ENCODE measurements around the gene MIEF1. TPM values are rescaled to one million over a fixed set of nuclear protein-coding genes. Genes with fewer than 3 reads are reported as not detected.

The MIEF1 gene
- total RNA-seq, 4 donors from 2014 or later = 16.5 to 51.0 (median 41.3) TPM

GRCh38 chr22:39457198-39457555 is 44.9 kb upstream of the MIEF1 start:
- Histone ChIP-seq H3K9me3 (no peaks in the 10 kb centered on the region), H3K27ac (peak overlapping the region; percentile 35 to 83 (median 50)), H3K36me3 (no peaks in the 10 kb centered on the region), H3K27me3 (peaks cover 0 to 22% of the 10 kb centered on the region in 2 donors), H3K4me3 (peak overlapping the region; percentile 43 to 75 (median 53)), H3K4me1 (peaks cover 0 to 20% (median under 1%) of the 10 kb centered on the region in 4 donors)
- TF ChIP-seq POLR2A (IDR thresholded peaks at IDR 0.05) (no peak), CTCF (IDR thresholded peaks at IDR 0.05) (no peak)
- no peak for DNase-seq

- Histone ChIP-seq H3K4me3 (peak overlapping the region; percentile 43 to 75 (median 53)), H3K27ac (peak overlapping the region; percentile 35 to 83 (median 50)), H3K9me3 (no peaks in the 10 kb centered on the region), H3K27me3 (peaks cover 0 to 22% of the 10 kb centered on the region in 2 donors), H3K4me1 (peaks cover 0 to 20% (median 5%) of the 10 kb centered on the region in 4 donors), H3K36me3 (no peaks in the 10 kb centered on the region)
- DNase-seq = peak in 1 of 3 donors; percentile 43
- TF ChIP-seq POLR2A (IDR thresholded peaks at IDR 0.05) = no peak
- TF ChIP-seq CTCF (IDR thresholded peaks at IDR 0.05) = no peak
These were observed 44.3 kb upstream of the MIEF1 start for GRCh38 chr22:39457556-39458443.

GRCh38 chr22:39458444-39459083 is 43.5 kb upstream of the MIEF1 start:
- TF ChIP-seq CTCF (IDR thresholded peaks at IDR 0.05) (no peak), POLR2A (IDR thresholded peaks at IDR 0.05) (no peak)
- no peak for DNase-seq
- Histone ChIP-seq H3K9me3 (no peaks in the 10 kb centered on the region), H3K4me1 (peaks cover 0 to 20% (median 10%) of the 10 kb centered on the region in 4 donors), H3K27me3 (peaks cover 0 to 22% of the 10 kb centered on the region in 2 donors), H3K36me3 (no peaks in the 10 kb centered on the region), H3K27ac (peak overlapping the region in 2 of 4 donors; percentile 62 to 83), H3K4me3 (peak overlapping the region in 3 of 4 donors; percentile 43 to 75 (median 51))

GRCh38 chr22:39459681-39460080 is 42.4 kb upstream of the MIEF1 start:
- H3K9me3 ChIP-seq = no peaks in the 10 kb centered on the region
- H3K27ac ChIP-seq = no peak overlapping the region
- no peak for TF ChIP-seq CTCF (IDR thresholded peaks at IDR 0.05)
- no peak for TF ChIP-seq POLR2A (IDR thresholded peaks at IDR 0.05)
- DNase-seq = no peak
- H3K4me1 ChIP-seq = peaks cover 0 to 17% (median 12%) of the 10 kb centered on the region in 4 donors
- no peaks in the 10 kb centered on the region for H3K36me3 ChIP-seq
- H3K4me3 ChIP-seq = no peak overlapping the region
- H3K27me3 ChIP-seq = peaks cover 0 to 22% of the 10 kb centered on the region in 2 donors

- Histone ChIP-seq H3K36me3 (no peaks in the 10 kb centered on the region), H3K27me3 (peaks cover 0 to 12% of the 10 kb centered on the region in 2 donors), H3K27ac (peak overlapping the region; percentile 2 to 64 (median 18)), H3K9me3 (no peaks in the 10 kb centered on the region), H3K4me3 (no peak overlapping the region), H3K4me1 (peaks cover 0 to 36% (median 20%) of the 10 kb centered on the region in 4 donors)
- TF ChIP-seq POLR2A (IDR thresholded peaks at IDR 0.05) = no peak
- TF ChIP-seq CTCF (IDR thresholded peaks at IDR 0.05) = no peak
- peak in 1 of 3 donors; percentile 46 for DNase-seq
These were observed 39.5 kb upstream of the MIEF1 start for GRCh38 chr22:39462443-39463221.
